T-cell (primary cell): ENCODE measurements around the gene C2. TPM values are rescaled to one million over a fixed set of nuclear protein-coding genes. Genes with fewer than 3 reads are reported as not detected.

Experiments
- ATAC-seq, 4 experiments: fragments of 200-7000 bp in 3 of 4; fragments of 150-1000 bp in 1 of 4; cut with Tn5 transposase; replicated peaks in 1 of 4; 1 replicate in 3 of 4; 2 replicates in 1 of 4; pipeline ENCODE4 v1.10.0; 2021; ENCODE audit warnings: moderate library complexity in 3 of 4, mild to moderate bottlenecking in 2 of 4, moderate number of reproducible peaks in 1 of 4
- CTCF ChIA-PET, 2 donors: fragments of 300-600 bp; sonication (Branson Sonifier 250); formaldehyde crosslinking; loops; one replicate each; lab custom pipeline; 2022; ENCODE audit warnings: antibody characterized with exemption in 2 of 2; lab: Charles Lee
- POLR2A ChIA-PET, 2 donors: fragments of 300-600 bp; sonication (Branson Sonifier 250); formaldehyde crosslinking; loops; one replicate each; lab custom pipeline; 2022; ENCODE audit warnings: antibody characterized with exemption in 2 of 2; lab: Charles Lee
- DNase-seq, 35 experiments: peaks; one replicate each; pipeline versions ENCODE4 v3.0.0 to v3.0.0-alpha.2; 2013 to 2023
- H3K27ac ChIP-seq: one replicate; pipeline ENCODE4 v1.5.1; 2013; ENCODE audit warnings: low read length
- H3K27me3 ChIP-seq, 2 experiments: replicated peaks in 1 of 2; 1 replicate in 1 of 2; 2 replicates in 1 of 2; pipeline versions ENCODE4 v1.6.1 to v1.7.0; 2013; ENCODE audit warnings: low read length in 1 of 2, mixed read lengths in 1 of 2; ENCODE audit not compliant: control insufficient read depth in 2 of 2, insufficient read depth in 2 of 2; ENCODE audit errors: extremely low read depth in 1 of 2
- H3K36me3 ChIP-seq, 2 donors: 1 replicate in 1 of 2; 2 replicates in 1 of 2; pipeline versions ENCODE4 v1.6.1 to v1.7.0; 2013; ENCODE audit warnings: low read length in 1 of 2; ENCODE audit not compliant: control insufficient read depth in 2 of 2, insufficient read depth in 1 of 2; ENCODE audit errors: extremely low read depth in 1 of 2
- H3K4me1 ChIP-seq, 2 experiments: 1 replicate in 1 of 2; 2 replicates in 1 of 2; pipeline versions ENCODE4 v1.6.1 to v1.7.0; 2013; ENCODE audit warnings: low read length in 2 of 2, mixed read lengths in 1 of 2; ENCODE audit not compliant: insufficient read depth in 2 of 2, control insufficient read depth in 1 of 2; ENCODE audit errors: extremely low read depth in 1 of 2
- H3K4me3 ChIP-seq, 2 donors: 1 replicate in 1 of 2; 2 replicates in 1 of 2; pipeline versions ENCODE4 v1.5.1 to v1.7.0; 2013; ENCODE audit warnings: mild to moderate bottlenecking in 2 of 2, low read length in 1 of 2, moderate library complexity in 1 of 2; ENCODE audit not compliant: control insufficient read depth in 1 of 2; ENCODE audit errors: extremely low read depth in 1 of 2
- H3K9me3 ChIP-seq: 2 replicates; pipeline ENCODE4 v1.7.0; 2013
- H3K27ac Mint-ChIP-seq, 2 donors: one replicate each; pipeline ENCODE4 v1.8.0; 2020 to 2021; ENCODE audit warnings: mild to moderate bottlenecking in 2 of 2, mixed read lengths in 2 of 2
- H3K27me3 Mint-ChIP-seq, 2 donors: one replicate each; pipeline ENCODE4 v1.8.0; 2021 to 2022; ENCODE audit warnings: mixed read lengths in 2 of 2
- H3K36me3 Mint-ChIP-seq: one replicate; pipeline ENCODE4 v1.8.0; 2021; ENCODE audit warnings: mixed read lengths
- H3K4me1 Mint-ChIP-seq, 3 donors: one replicate each; pipeline ENCODE4 v1.8.0; 2020 to 2022; ENCODE audit warnings: mixed read lengths in 3 of 3, mild to moderate bottlenecking in 1 of 3
- H3K4me3 Mint-ChIP-seq, 3 donors: one replicate each; pipeline ENCODE4 v1.8.0; 2020 to 2022; ENCODE audit warnings: mild to moderate bottlenecking in 3 of 3, mixed read lengths in 3 of 3, moderate library complexity in 3 of 3
- H3K9me3 Mint-ChIP-seq, 3 donors: one replicate each; pipeline ENCODE4 v1.8.0; 2020 to 2022; ENCODE audit warnings: mixed read lengths in 3 of 3
- WGBS: methylation state at CpG from one replicate; pipeline ENCODE4 v1.1.5; 2013; ENCODE audit warnings: missing lambda C conversion rate; ENCODE audit not compliant: insufficient coverage; 5-methylcytosine and 5-hydroxymethylcytosine counted together
- total RNA-seq, 35 experiments: library from RNA in 6 of 35; stranded (reverse) in 6 of 35; fragments of 120-200 nt in 1 of 35; gene quantifications; one replicate each; pipeline versions ENCODE4 v1.2.1 to v1.2.4 and lab custom pipeline; 2013 to 2026

Gene C2
- total RNA-seq, 5 donors from 2014 or later (not counting 1 experiment from before 2014, with no cell fraction given) = 1.3 to 5.1 (median 3.7) TPM

DNA sequence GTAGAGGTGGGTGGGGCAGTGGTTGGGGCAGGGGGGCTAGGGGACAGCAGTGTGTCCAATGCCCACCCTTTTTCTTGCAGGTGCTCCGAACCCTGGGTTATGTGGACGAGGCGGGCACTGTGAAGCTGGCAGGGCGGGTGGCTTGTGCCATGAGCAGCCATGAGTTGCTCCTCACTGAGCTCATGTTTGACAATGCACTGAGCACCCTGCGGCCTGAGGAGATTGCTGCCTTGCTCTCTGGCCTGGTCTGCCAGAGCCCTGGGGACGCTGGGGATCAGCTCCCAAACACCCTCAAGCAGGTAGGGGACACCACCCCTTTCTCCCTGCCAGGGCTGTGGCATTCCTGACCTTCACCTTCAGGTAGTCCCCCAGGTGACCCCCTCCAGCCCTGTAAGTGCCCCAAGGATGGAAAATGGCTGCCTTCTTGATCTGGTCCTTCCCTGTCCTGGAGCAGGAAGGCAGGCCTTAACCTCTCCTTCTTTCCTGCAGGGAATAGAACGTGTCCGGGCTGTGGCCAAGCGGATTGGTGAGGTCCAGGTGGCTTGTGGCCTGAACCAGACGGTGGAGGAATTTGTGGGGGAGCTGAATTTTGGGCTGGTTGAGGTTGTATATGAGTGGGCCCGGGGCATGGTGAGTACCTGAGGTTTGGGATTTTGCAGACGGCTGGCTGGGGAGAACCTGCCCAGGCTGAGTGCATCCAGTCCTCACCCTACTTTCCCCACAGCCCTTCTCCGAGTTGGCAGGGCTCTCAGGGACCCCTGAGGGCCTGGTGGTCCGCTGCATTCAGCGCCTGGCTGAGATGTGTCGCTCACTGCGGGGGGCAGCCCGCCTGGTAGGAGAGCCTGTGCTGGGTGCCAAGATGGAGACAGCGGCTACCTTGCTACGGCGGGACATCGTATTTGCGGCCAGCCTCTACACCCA lies 41.5 kb downstream of the C2 start:
- H3K27ac ChIP-seq = no peak overlapping the region
- CTCF ChIA-PET = no interaction called here
- H3K27me3 ChIP-seq = no peaks in the 10 kb centered on the region
- ATAC-seq (no peak), DNase-seq (no peak)
- no peak overlapping the region for H3K4me3 ChIP-seq
- peaks cover 33 to 58% of the 10 kb centered on the region in 2 donors for H3K36me3 ChIP-seq
- Mint-ChIP-seq H3K9me3 (no peaks in the 10 kb centered on the region), H3K27ac (peak overlapping the region in 1 of 2 donors; percentile 84), H3K4me3 (peak overlapping the region; percentile 57 to 92 (median 59)), H3K27me3 (no peaks in the 10 kb centered on the region), H3K4me1 (peaks cover 34 to 52% (median 43%) of the 10 kb centered on the region in 3 donors), H3K36me3 (peaks cover 35% of the 10 kb centered on the region)
- POLR2A ChIA-PET = interaction anchor here (0.6 to 1.2 kb wide), 2 partner anchors 10 to 927 kb away, joined by 3 read pairs; partner anchors contain the start of gene SKIC2 (in 1 of the 2)
- H3K9me3 ChIP-seq = no peaks in the 10 kb centered on the region
- WGBS = 93% methylated on average over 15 of the region's 23 CpGs
- peaks cover 12 to 26% of the 10 kb centered on the region in 2 experiments for H3K4me1 ChIP-seq

DNA sequence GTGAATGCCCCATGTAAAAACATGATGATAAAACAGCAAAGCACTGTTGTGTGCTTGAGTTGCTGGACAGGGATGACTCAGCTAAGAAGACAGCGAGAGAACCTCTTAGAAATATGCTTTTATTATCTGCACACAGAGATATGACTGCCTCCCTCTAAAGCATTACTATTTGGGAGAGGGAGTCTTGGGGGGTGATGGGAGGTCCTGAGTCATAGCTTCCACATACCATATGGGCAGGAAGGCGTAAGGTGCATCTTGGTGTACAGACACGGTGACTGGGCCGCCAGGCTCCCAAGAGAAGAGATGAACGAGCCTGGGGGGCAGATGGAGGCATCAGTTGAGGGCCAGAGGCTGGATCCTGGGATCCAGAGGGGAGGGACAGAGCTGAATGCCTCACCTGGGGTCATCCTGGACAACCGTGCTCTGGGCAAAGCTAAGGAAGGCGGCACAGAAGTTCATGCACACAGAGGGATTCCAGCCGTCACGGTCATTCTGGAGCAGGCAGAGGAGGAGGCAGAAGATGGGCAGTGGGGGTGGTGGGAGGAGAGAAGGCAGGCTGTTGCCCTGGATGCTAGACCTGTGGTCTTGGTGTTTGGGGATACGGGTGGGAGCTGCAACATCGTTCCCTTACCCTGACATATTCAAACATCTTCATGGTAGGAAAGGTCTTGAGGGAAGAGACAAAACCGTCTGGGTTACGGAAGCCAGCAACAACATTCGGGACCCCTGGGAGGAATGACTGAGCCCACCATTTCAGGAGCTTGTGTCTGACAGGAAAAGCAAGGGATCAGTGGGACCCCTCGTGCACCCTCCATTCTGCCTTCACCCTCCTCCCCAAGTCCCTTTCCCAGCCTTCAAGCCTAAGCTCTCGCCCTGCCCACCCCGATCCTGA lies 42.4 kb downstream of the C2 start:
- Mint-ChIP-seq H3K9me3 (no peaks in the 10 kb centered on the region), H3K27me3 (no peaks in the 10 kb centered on the region), H3K4me3 (peak overlapping the region; percentile 57 to 92 (median 59)), H3K27ac (peak overlapping the region; percentile 75 to 84), H3K36me3 (peaks cover 33% of the 10 kb centered on the region), H3K4me1 (peaks cover 36 to 55% (median 46%) of the 10 kb centered on the region in 3 donors)
- Histone ChIP-seq H3K9me3 (no peaks in the 10 kb centered on the region), H3K36me3 (peaks cover 33 to 49% of the 10 kb centered on the region in 2 donors), H3K27me3 (no peaks in the 10 kb centered on the region), H3K4me3 (no peak overlapping the region), H3K4me1 (peaks cover 12 to 26% of the 10 kb centered on the region in 2 experiments), H3K27ac (peak overlapping the region; percentile 99)
- WGBS = 88% methylated on average over 10 of the region's 17 CpGs
- POLR2A ChIA-PET = interaction anchor here (0.6 to 1.2 kb wide), 2 partner anchors 11 to 926 kb away, joined by 3 read pairs; partner anchors contain the start of gene SKIC2 (in 1 of the 2)
- CTCF ChIA-PET = interaction anchor here in 1 of 2 donors (0.6 kb wide), 1 partner anchor 1741 kb away, joined by 3 read pairs; the partner anchor contains the start of gene UQCC2
- ATAC-seq = no peak
- no peak for DNase-seq

DNA sequence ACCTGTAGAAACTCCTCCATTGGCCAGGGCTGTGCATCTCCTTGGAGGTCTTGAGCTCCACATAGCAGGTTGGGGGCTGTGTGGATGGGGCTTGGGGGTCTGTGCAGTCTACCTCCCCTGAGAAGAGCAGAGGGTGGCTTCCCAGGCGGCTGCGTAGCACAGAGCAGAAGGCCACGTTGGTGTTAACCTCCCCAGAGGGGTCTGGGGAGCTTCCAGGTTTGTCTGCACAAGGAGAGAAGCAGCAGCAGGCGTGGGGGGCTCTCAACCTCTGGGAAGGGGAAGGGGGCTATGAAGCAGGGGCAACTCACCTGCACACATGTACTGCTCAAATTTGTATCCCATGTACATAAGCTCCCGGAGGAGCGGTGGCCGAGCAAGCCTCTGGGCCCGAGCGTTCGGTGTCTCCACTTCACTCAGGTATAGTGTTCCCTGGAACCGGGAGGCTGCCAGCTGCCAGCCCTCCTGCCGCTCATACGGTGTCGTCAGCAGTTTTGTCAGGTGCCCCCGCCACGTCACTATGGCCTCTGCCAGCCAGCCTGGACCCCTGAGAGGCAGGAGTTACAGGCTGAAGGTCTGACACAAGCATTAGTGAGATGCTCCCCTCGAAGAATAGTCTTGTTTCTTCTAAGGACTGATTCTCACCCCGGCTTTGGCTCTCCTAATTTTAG lies 43.2 kb downstream of the C2 start:
- H3K27ac ChIP-seq = peak overlapping the region; percentile 99
- Mint-ChIP-seq H3K4me3 (peak overlapping the region; percentile 92 to 98 (median 97)), H3K27ac (peak overlapping the region; percentile 100), H3K36me3 (peaks cover 25% of the 10 kb centered on the region), H3K27me3 (no peaks in the 10 kb centered on the region), H3K4me1 (peaks cover 36 to 55% (median 46%) of the 10 kb centered on the region in 3 donors), H3K9me3 (no peaks in the 10 kb centered on the region)
- ATAC-seq = no peak
- no peaks in the 10 kb centered on the region for H3K9me3 ChIP-seq
- H3K27me3 ChIP-seq = no peaks in the 10 kb centered on the region
- peak in 1 of 35 experiments; percentile 26 for DNase-seq
- WGBS = 90% methylated on average over 17 of the region's 18 CpGs
- peak overlapping the region; percentile 83 to 95 for H3K4me3 ChIP-seq
- ChIA-PET CTCF (interaction anchor here in 1 of 2 donors (1.2 to 1.3 kb wide), 2 partner anchors 12 to 19 kb away, joined by 4 read pairs; partner anchors contain the start of genes NELFE and SKIC2), POLR2A (interaction anchor here in 1 of 2 donors (0.9 to 1.4 kb wide), 3 partner anchors 12 to 318 kb away, joined by 3 to 5 read pairs (median 3); partner anchors contain the start of gene SKIC2)
- peaks cover 12 to 26% of the 10 kb centered on the region in 2 experiments for H3K4me1 ChIP-seq
- peaks cover 31 to 41% of the 10 kb centered on the region in 2 donors for H3K36me3 ChIP-seq

DNA sequence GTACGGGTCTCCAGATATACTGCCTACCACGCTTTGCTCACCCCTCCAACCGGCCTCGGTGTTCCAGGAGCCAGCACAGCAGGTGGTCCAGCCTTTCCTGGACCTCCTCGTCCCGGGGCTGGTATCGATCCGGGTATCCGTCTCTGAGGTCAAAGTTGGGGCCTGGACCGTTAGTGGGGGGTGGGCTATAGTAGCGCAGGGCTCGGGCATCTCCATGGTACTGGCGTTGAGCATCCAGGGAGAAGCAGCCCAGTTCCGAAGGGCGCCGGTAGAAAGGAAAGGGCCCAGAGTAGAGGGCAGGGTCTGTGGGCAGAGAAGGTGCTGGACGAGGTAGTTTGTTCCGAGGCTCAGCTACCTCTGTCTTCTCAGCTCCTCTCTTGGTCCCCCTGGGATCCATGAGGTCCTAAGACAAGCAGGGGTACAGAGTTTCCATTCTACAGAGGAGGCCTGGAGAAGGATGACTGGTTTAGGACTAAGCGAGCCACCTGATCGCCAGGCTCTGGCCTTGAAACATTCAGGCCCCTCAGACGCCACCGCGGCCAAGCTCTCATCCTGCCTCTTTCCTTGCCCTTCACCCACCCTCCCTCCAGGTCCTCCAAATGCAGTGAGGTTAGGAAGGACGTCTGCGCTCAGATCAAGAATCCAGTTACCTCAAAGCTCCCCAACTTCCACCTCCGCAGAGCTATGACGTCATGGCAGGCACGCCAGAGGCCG lies 43.9 kb downstream of the C2 start:
- POLR2A ChIA-PET = interaction anchor here (0.5 to 2.5 kb wide), 8 partner anchors 12 to 1482 kb away, joined by 3 to 23 read pairs (median 6); partner anchors contain the start of genes SKIC2 (in 2 of the 2), ATF6B (in 1 of the 2) and NELFE (in 1 of the 2)
- peak overlapping the region; percentile 92 to 98 (median 97) for H3K4me3 Mint-ChIP-seq
- Histone ChIP-seq H3K4me3 (peak overlapping the region; percentile 83 to 95), H3K9me3 (no peaks in the 10 kb centered on the region), H3K36me3 (peaks cover 27 to 34% of the 10 kb centered on the region in 2 donors), H3K4me1 (peaks cover 12 to 26% of the 10 kb centered on the region in 2 experiments), H3K27me3 (no peaks in the 10 kb centered on the region), H3K27ac (peak overlapping the region; percentile 99)
- H3K4me1 Mint-ChIP-seq = peaks cover 36 to 55% (median 46%) of the 10 kb centered on the region in 3 donors
- CTCF ChIA-PET = interaction anchor here in 1 of 2 donors (0.6 to 1.3 kb wide), 5 partner anchors 12 to 1081 kb away, joined by 3 to 5 read pairs (median 4); partner anchors contain the start of genes NELFE and SKIC2
- H3K27me3 Mint-ChIP-seq = no peaks in the 10 kb centered on the region
- 23% methylated on average over 21 of the region's 29 CpGs for WGBS
- no peaks in the 10 kb centered on the region for H3K9me3 Mint-ChIP-seq
- H3K36me3 Mint-ChIP-seq = peaks cover 22% of the 10 kb centered on the region
- DNase-seq = peak in 2 of 35 experiments; percentile 2 to 9
- H3K27ac Mint-ChIP-seq = peak overlapping the region; percentile 100
- no peak for ATAC-seq
